ENCODE data around the gene SERPINA5. TPM values are rescaled to one million over a fixed set of nuclear protein-coding genes. Genes with fewer than 3 reads are reported as not detected.

Gene SERPINA5
- total RNA-seq, 1 experiment from 2014 or later = 1.5 TPM

GRCh38 chr14:94542111-94542810 lies 39.0 kb upstream of the SERPINA5 start (continued):
- TF ChIP-seq GABPB1 (CRISPR knock-in tag; IDR thresholded peaks at IDR 0.05) = no peak

GRCh38 chr14:94542811-94543440 lies 38.3 kb upstream of the SERPINA5 start:
- Mint-ChIP-seq H3K36me3 (no peaks in the 10 kb centered on the region), H3K9me3 (no peaks in the 10 kb centered on the region), H3K4me1 (peaks cover 36% of the 10 kb centered on the region), H3K27ac (no peak overlapping the region), H3K27me3 (ENCODE audit: low read depth) (no peaks in the 10 kb centered on the region; the same call in 1 of the 2 replicates), H3K4me3 (no peak overlapping the region)
- CTCF ChIA-PET = interaction anchor here (1.6 to 4.6 kb wide), 2 partner anchors 57 to 109 kb away, joined by 4 to 38 read pairs; no protein-coding TSS in a partner anchor
- ATAC-seq = no peak
- TF ChIP-seq RELA (CRISPR knock-in tag; IDR thresholded peaks at IDR 0.05; ENCODE audit: borderline replicate concordance) = no peak
- no peak for TF ChIP-seq RORB (CRISPR knock-in tag; IDR thresholded peaks at IDR 0.05)
- no peak for TF ChIP-seq PREB (CRISPR knock-in tag; IDR thresholded peaks at IDR 0.05; ENCODE audit: borderline replicate concordance)
- TF ChIP-seq GTF2I (CRISPR knock-in tag; conservative IDR thresholded peaks at IDR 0.05) = no peak
- no peak for TF ChIP-seq ZMAT4 (CRISPR knock-in tag; IDR thresholded peaks at IDR 0.05)
- DNase-seq (ENCODE audit: low spot score) = no peak
- POLR2A ChIA-PET = no interaction called here

- Mint-ChIP-seq H3K36me3 (no peaks in the 10 kb centered on the region), H3K27me3 (ENCODE audit: low read depth) (no peaks in the 10 kb centered on the region; the same call in 1 of the 2 replicates), H3K4me1 (peaks cover 33% of the 10 kb centered on the region), H3K9me3 (no peaks in the 10 kb centered on the region), H3K4me3 (no peak overlapping the region), H3K27ac (no peak overlapping the region)
- DNase-seq (ENCODE audit: low spot score) = no peak
- TF ChIP-seq FOXP4 (CRISPR knock-in tag; IDR thresholded peaks at IDR 0.05) (no peak), ZNF425 (CRISPR knock-in tag; conservative IDR thresholded peaks at IDR 0.05) (no peak), ZNF263 (CRISPR knock-in tag; IDR thresholded peaks at IDR 0.05; ENCODE audit: low read depth) (no peak), GRHL2 (CRISPR knock-in tag; IDR thresholded peaks at IDR 0.05; ENCODE audit: insufficient replicate concordance, severe bottlenecking) (no peak)
- ChIA-PET POLR2A (no interaction called here), CTCF (interaction anchor here (0.8 to 4.6 kb wide), 3 partner anchors 57 to 120 kb away, joined by 3 to 38 read pairs (median 4); no protein-coding TSS in a partner anchor)
- no peak; the same call in none of the 2 replicates for ATAC-seq
Measured at GRCh38 chr14:94543449-94544124, 37.6 kb upstream of the SERPINA5 start.

- H3K9me3 Mint-ChIP-seq = no peaks in the 10 kb centered on the region
- ChIA-PET POLR2A (no interaction called here), CTCF (interaction anchor here (0.7 to 4.6 kb wide), 6 partner anchors 12 to 189 kb away, joined by 3 to 38 read pairs (median 4); partner anchors contain the start of gene SERPINA9)
- peaks cover 38% of the 10 kb centered on the region for H3K4me1 Mint-ChIP-seq
- no peak overlapping the region for H3K4me3 Mint-ChIP-seq
- H3K27me3 Mint-ChIP-seq (ENCODE audit: low read depth) = no peaks in the 10 kb centered on the region; the same call in 1 of the 2 replicates
- H3K27ac Mint-ChIP-seq = no peak overlapping the region
- DNase-seq (ENCODE audit: low spot score) (no peak), ATAC-seq (peak; percentile 12)
- no peaks in the 10 kb centered on the region for H3K36me3 Mint-ChIP-seq
- TF ChIP-seq ZNF121 (CRISPR knock-in tag; IDR thresholded peaks at IDR 0.05) = no peak
- no peak for TF ChIP-seq AR (CRISPR knock-in tag; IDR thresholded peaks at IDR 0.05)
- TF ChIP-seq FOXJ3 (CRISPR knock-in tag; IDR thresholded peaks at IDR 0.05; ENCODE audit: borderline replicate concordance) = no peak
- no peak for TF ChIP-seq STAT6 (CRISPR knock-in tag; conservative IDR thresholded peaks at IDR 0.05; ENCODE audit: low read depth)
- no peak for TF ChIP-seq MAX (CRISPR knock-in tag; IDR thresholded peaks at IDR 0.05)
Measured at GRCh38 chr14:94544726-94545125, 36.5 kb upstream of the SERPINA5 start.

Data from WTC11 (cell line).